Fibroblast of gingiva (primary cell): ENCODE results near the gene SETDB2.

Experiments
- DNase-seq: peaks from one replicate; pipeline ENCODE4 v3.0.0-alpha.2; 2011; ENCODE audit warnings: low read depth

The SETDB2 gene

DNA sequence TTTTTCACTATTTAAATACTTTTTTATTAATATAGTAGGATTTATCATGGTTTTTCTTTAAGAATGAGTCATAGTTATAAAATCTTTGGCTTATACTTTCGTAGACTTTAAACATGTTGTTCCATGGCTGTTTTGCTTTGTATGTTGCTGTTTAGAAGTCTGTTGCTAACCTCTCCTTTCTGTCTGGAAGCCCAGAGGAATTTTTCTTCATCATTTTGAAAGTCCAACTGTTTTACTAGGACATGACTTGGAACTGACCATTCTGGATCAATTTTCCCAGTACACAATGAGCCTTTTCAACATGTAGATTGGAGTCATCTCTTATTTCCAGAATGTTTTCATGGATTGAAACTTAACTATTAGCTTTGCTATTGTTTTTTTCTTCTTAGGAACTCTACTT is 8.1 kb upstream of the SETDB2 start:
- peak; percentile 63 for DNase-seq

DNA sequence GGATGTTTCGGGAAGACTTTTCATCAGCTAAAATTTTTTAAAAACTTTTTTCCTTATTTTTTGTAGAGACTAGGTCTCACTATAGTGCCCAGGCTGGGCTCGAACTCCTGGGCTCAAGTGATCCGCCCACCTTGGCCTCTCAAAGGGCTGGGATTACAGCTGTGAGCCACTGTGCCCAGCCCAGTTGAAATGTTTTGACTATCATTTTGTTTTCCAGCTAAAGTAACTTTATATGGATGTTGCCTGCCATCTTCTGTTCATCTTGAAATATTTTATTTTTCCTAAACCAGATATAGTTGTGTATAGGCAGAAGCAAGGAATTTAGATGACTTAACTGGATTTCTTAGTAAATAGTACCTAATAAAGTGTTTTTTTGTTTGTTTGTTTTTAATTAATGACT is 7.2 kb upstream of the SETDB2 start:
- DNase-seq = peak; percentile 71

DNA sequence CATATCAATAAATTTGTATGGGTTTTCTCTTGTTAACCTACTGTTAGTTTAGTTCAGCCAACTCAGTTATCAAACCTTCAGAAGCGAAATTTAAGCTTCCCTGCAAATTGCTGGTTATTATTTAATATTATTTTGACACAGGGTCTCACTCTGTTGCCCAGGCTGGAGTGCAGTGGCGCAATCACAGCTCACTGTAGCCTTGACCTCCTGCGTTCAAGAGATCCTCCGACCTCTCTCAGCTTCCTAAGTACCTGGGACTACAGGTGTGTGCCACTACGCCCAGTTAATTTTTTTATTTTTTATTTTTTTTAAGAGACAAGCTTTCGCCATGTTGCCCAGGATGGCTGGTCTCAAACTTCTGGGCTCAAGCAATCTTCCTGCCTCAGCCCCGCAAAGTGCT is 6.4 kb upstream of the SETDB2 start:
- no peak for DNase-seq

DNA sequence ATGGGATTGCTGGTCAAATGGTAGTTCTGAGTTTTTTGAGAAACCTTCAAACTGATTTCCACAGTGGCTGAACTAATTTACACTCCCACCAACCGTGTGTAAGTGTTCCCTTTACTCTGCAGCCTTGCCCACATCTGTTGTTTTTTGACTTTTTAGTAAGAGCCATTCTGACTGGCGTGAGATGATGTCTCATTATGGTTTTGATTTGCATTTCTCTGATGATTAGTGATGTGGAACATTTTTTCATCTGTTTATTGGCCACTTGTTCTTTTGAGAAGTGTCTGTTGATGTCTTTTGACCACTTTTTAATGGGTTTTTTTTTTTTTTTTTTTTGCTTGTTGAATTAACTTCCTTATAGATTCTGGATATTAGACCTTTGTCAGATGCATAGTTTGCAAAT is 4.5 kb upstream of the SETDB2 start:
- DNase-seq = no peak

DNA sequence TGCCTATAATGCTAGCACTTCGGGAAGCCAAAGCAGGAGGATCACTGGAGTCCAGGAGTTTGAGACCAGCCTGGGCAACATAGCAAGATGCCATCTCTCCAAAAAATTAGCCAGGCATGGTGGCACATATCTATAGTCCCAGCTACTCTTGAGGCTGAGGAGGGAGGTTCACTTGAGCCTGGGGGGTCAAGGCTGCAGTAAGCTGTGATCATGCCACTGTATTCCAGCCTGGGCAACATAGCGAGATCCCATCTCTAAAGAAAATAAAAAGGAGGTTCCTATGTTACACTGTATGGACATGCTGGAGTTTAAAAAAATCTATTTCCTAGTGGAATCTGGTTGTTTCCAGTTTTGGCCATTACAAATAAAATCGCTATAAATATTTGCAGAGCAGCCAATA is 2.8 kb upstream of the SETDB2 start:
- no peak for DNase-seq

DNA sequence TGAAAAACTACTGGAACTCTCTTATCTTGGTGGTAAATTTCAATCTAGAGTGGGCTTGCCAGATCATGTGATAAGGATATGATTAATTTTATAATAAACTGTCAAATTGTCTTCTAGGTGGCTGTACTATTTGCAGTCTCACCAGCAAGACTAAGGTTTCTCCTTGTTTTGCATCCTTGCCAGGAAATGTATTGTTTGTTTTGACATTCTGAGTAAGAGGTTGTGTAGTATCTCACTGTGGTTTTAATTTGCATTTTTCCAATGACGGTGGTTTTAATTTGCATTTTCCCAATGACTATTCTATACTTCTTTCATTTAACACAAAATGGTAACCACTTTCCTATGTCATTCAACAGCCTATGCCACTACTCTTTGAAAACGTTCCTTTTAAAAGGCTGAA is 2.2 kb upstream of the SETDB2 start:
- peak; percentile 78 for DNase-seq

DNA sequence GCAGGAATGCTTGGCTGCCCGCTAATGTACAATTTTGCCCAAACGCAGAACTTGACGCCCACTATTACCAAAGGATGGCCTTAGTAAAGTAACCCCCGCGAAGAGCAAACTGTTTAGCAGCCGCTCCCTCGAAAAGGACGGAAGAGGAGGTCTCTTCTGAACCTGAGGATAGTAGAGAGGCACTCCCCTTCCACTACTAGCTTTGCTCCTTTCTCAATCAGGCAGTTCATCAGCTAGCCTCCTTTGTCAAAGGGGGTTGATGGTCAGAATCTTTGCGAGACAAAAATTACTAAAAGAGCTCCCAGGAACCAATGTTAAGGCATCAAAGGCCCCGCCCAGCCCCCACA is 744 bp upstream of the SETDB2 start:
- peak; percentile 12 for DNase-seq

DNA sequence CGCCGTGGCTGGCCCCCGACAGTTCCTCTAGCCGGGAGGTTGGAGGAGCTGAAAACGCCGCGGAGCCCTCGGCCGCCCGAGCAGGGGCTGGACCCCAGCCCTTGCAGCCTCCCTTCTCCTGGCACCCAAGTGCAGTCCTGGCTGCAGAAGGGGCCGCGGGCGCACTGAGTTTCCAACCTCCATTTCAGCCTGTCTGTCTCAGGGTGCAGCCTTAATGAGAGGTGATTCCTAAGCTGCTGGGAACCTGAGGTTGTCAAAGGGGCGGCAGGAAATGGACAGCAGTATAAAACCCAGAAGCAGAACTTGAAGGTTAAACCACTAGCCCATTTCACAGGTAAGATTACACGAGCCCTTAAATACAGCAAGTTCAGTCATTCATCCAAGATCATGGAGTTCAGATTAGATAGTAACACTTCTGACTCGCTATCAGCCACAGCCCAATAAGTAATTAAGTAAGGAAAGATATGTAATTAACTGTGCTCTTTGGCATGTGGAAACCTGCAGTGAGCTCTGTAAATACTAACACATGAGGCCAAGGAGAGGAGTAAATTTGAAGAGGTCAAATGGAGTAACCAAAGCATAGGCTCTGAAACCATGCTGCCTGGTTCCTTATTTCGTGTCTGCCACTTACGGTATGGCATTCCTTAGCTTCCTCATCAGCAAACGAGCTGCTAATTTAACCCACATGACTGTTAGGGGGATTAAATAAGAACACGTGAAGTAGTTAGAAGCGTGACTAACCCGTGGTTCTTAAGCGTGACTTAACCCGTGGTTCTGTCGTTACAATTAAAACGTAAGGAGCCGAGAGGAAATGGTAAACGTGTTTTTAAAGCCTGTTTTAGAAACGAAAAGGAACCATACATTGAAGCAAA is 686 bp downstream of the SETDB2 start:
- peak; percentile 84 for DNase-seq

DNA sequence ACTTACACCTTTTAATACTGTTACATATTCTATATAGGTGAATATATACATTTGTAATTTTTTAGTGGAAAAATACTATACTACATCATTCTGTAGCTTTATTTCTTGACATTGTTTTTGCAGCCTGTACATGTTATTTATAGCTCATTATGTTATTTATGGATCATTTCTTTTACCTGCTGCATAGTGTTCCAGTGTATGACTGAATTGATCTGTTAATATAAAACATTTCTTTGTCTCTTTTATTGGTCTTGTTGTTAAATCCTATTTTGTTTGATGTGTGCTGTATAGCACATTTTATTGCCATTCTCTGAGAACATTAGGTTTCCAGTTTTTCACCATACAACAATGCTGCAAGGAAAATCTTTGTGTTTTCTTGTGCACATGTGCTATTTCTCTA is 2.4 kb downstream of the SETDB2 start:
- no peak for DNase-seq

DNA sequence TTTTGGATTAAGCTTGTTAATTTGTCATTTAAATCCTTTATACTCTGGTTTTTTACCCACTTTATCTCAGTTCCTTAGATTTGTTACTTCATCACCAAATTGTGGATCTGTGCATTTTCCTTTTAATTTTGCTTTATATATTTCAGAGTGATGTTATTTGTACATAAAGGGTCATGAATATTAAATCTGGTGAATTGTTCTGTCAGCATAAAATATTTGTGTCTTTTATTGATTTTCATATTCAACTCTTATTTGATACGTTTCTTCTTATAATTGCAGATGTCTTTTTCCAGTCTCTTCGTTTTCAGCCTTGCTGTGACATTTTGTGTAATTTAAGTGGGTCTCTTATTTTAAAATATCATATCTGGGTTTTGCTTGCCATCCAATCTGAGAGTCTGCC is 4.7 kb downstream of the SETDB2 start:
- DNase-seq = no peak

DNA sequence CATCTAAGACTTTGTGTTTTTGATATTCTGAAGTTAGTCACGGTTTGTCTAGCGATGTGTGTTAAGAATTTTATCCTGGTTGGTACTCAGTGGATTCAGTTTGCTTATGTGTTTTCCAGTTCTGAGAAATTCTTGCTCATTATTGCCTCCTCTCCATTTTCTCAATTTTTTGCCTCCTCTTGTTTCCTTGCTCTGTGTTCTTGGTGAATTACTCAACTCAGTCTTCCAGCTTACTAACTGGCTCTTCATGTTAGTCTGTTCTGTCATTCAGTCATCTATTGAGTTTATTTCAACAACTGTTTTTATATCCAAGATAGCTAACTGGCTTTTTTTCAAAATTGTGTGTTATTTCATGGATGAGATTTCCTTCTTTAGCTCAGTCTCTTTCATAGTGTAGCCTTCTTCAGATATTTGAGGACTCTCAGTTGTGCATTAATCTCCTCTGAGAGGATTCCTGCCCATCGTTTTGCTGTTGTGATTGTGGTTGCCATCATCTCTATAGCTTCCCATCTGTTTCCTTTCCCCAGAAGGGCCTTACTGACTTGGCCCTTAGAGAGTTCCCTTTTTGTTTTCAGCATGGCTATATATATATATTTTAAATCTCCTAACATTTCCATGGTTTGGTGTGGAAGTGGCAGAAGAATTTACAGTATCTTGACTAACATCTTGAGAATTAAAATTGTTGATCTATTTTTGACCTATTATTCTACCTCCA is 6.2 kb downstream of the SETDB2 start:
- no peak for DNase-seq

DNA sequence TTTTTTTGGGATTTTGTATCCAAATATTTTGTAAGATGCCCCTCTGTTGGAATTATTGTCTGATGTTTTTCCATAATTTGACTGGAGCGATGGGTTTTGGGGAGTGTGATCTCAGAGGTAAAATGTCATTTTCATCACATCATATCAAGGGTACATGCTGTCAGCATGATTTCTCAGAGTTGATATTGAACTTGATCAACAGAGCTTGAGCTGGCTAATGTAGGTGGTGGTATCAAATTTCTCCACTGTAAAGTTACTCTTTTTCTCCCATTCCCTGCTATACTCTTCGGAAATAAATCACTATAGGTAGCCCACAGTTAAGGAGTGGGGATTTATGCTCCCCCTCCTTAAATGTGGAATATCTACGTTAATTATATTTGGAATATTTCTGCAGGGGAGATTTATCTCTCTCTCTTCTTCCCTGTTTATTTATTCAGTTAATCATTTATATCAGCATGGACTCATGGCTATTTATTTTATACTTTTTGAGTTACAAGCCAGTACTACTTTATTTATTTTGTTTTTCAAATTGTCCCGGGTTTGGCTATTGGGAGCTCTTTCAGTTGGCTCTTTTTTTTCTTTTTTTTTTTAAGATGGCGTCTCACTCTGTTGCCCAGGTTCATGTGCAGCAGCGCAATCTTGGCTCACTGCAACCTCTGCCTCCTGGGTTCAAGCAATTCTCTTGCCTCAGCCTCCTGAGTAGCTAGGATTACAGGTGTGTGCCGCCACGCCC is 8.8 kb downstream of the SETDB2 start:
- DNase-seq = no peak

DNA sequence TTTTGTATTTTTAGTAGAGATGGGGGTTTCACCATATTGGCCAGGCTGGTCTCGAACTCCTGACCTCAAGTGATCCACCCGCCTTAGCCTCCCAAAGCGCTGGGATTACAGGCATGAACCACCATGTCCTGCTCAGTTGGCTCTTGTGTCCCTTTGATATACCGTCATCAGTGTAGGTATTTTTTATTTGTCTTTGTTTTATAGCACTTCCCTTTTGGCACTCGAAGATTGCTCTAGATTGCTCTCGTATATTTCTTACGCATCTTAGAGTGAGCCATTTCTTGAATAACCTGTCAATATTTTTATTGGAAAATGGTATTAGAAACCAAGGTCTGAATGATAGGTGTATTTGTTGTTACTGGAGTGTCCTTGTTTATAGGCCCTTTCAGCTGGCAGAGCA is 9.4 kb downstream of the SETDB2 start:
- DNase-seq = no peak

DNA sequence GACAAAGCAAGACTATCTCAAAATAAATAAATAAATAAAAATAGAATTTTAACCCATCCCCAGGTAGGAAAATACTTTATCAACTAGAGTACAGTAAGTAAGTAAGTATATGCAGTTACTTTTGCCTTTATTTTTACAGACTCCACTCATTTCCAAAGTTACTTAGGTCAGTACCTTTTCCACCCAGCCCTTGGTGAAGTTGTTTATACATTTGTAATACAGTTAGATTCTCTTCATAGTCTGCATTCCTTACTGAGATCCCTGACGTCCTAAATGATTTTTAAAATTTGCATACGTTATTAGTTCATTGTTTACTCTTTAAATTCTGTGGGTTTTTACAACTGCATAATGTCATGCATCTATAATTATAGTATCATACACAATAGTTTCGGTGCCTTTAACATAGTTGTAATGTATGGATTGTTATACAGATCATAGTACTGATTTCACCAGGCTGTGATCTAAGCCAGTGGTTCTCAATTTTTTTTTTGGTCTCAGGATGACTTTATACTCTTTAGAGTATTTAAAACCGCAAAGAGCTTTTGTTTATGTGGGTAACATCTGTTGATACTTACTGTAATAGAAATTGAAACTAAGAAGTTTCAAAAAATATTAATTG is 10.4 kb downstream of the SETDB2 start:
- DNase-seq = peak; percentile 64

DNA sequence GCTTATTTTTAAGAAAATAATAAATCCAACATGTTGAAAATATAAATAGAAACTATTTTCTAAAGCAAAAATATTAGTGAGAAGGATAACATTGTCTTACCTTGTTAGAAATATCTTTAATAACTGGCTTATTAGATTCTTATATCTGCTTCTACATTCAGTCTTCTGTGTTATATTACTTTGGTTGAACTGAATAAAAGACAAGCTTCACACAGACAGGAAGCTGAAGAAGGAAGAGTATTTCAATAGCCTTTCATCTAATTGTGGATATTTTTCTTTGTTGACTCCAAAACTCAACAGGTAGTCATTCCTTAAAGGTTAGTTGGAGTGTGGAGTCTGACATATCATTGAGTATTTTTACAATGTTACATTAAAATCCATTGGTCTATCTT is 10.9 kb downstream of the SETDB2 start:
- no peak for DNase-seq

DNA sequence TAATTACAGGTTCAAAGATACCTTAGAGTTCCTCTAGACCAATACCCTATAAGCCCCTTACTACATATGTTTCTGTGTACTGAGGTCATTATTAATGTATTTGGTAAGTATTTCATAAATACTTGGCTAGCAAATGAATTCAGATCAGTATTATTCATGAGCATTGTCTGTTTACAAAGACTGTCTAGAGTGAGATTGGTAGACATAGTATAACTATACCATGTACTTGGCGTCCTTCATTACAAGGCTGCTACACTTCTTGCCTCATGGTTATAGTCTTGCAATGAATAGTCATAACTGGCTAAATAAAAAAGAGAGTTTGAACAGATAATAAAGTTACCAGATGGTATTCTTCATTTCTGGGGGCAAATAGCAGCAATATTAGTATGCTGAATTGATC is 12.1 kb downstream of the SETDB2 start:
- DNase-seq = peak; percentile 20

DNA sequence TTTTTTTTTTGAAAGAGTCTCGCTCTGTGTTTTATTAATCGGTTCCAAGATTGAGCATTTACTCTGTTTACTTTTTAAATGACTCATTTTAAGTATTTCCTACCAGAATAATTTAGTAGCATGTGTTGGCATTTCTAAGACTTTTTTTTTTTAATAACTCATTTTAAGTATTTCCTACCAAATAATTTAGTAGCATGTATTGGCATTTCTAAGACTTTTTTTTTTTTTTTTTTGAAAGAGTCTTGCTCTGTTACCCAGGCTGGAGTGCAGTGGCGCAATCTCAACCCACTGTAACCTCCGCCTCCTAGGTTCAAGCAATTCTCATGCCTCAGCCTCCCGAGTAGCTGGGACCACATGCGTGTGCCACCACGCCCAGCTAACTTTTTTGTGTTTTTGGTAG is 13.1 kb downstream of the SETDB2 start:
- DNase-seq = peak; percentile 74

DNA sequence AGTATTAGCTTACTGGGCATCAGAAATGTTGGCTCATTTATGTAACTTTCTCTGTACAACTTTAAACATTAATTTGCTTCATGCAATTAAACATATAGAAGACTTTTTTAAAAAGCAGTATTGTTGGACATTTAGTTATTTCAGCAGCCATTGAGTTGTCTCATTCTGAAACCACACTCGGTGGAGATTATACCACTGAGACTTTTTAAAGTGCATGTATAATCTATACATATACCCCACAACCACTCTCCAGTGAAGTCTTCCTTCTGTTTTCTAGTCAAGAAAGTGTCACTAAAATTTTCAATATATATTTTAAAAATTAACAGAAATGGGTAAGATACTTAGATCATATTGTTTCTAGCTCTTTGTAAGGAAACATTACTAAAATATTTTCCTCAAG is 15.5 kb downstream of the SETDB2 start:
- no peak for DNase-seq

DNA sequence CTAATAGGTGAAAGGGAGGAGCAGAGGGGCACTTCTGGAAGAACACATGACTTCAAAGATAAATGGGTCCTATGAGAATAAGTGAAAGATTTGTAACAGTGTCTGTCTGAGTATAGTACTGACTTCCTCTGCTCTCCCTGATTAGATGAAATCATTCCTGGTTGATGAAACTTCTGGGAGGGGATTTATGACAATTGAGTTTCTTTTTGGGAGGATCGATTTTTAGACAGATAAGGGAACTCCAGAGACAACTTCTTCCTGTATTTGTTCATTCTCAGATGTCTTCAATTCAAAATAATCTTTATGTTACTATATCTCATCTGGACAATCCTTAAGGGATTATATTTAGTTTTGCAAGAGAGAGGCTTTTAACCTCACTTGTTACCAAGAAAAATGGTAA is 20.0 kb downstream of the SETDB2 start:
- no peak for DNase-seq

DNA sequence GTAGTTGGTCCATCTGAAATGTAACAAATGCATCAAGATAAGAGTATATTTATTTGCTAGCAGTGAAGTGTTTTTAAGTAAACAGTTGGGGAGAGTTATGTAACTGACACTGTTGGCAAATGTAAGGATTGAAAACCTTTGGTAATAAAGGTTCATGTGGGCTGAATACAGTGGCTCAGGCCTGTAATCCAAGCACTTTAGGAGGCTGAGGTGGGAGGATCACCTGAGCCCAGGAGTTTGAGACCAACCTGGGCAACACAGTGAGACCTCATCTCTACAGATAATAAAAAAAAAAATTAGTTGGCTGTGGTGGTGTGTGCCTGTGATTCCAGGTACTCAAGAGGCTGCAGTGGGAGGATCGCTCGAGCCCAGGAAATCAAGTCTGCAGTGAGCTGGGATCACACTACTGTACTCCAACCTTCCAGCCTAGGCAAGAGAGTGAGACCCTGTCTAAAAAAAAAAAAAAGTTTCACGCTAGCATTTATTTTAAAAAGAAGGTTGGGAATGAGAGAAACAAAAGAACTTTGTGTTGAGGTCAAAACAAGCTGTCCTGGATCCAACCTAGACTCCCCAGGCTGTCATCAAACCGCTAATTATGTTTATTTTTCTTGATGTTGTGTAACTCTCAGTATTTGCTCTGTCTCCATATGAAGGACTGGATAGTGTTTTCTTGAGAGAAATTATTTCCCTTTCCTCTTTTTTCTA is 20.7 kb downstream of the SETDB2 start:
- peak; percentile 78 for DNase-seq

DNA sequence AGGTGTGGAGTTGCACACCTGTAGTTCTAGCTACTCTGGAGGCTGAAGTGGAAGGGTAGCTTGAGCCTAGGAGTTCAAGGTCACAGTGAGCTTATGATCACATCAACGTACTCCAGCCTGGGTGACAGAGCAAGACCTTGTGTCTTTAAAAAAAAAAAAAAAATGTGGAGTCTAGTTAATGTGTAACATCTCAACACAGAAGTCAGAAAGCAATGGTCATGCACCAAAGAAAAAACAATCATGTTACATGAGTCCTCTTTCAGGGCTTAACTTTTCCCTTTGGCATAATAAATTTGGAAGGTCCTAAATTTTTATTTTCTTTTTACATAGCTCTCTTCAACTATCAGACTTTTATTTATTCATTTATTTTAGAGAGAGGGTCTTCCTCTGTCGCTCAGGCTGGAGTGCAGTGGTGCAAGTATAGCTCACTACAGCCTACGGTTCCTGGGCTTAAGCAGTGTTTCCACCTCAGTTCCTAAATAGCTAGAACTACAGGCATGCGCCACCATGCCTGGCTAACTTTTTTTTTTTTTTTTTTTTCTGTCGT is 22.3 kb downstream of the SETDB2 start:
- no peak for DNase-seq

DNA sequence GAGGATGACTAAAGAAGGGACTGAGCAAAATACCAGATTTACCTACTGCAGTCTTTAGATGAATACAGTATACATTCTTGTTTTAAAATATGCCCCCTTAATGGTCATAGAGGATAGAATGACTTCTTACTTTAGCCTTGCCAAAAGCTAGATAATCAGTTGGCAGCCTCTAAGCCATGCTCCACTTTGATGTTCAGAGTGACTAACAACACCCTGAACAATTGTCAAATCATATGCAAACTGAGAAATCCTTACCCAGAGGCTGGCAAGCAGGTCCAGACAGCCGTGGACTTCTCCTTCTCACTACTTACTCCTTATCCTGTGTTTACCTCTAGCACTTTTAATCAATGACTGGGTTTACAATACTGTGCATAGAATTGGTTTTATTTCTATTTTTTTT is 28.1 kb downstream of the SETDB2 start:
- no peak for DNase-seq
